ENCODE results near the gene TTYH2. TPM values are rescaled to one million over a fixed set of nuclear protein-coding genes. Genes with fewer than 3 reads are reported as not detected.

The TTYH2 gene
- total and polyA plus RNA-seq, 10 of the 15 experiments (the other 5 are each of a cell fraction or from before 2014, with no cell fraction given) = 0.26 to 25.2 (median 6.6) TPM

- TF ChIP-seq CEBPZ (IDR thresholded peaks at IDR 0.05; ENCODE audit: low read depth, low read length) (no peak), ZBED1 (IDR thresholded peaks at IDR 0.05; ENCODE audit: borderline replicate concordance) (peak; percentile 78), RELA (IDR thresholded peaks at IDR 0.05; ENCODE audit: borderline replicate concordance, partially characterized antibody) (peak; percentile 62), JUNB (IDR thresholded peaks at IDR 0.05) (peak; percentile 65), RCOR1 (conservative IDR thresholded peaks at IDR 0.05; ENCODE audit: low read depth, low read length) (no peak)
These were observed 69.4 kb downstream of the TTYH2 start (continued) for GRCh38 chr17:74282587-74283370.

GRCh38 chr17:74283371-74283673 lies 70.0 kb downstream of the TTYH2 start:
- peaks cover 24% of the 10 kb centered on the region for H3K4me1 ChIP-seq (ENCODE audit: control insufficient read depth, insufficient read depth, low read length)
- H3K79me2 ChIP-seq (ENCODE audit: control insufficient read depth, insufficient read depth, low read length) = no peaks in the 10 kb centered on the region
- H3K36me3 ChIP-seq (ENCODE audit: control insufficient read depth in 2 of 2, insufficient read depth in 2 of 2, low read length in 1 of 2) = no peaks in the 10 kb centered on the region
- FAIRE-seq (no peak), DNase-seq (ENCODE audit: low read depth, low spot score) (no peak), ATAC-seq (no peak)
- intact Hi-C loops (cut with micrococcal nuclease; ENCODE audit: unreplicated experiment) = loop anchor here (5.0 kb wide), 1 partner anchor 71 kb away; the partner anchor contains the start of gene TTYH2
- H3K27ac ChIP-seq (ENCODE audit: control insufficient read depth, insufficient read depth) = no peak overlapping the region; the same call in 1 of the 2 replicates
- no peaks in the 10 kb centered on the region for H4K20me1 ChIP-seq (ENCODE audit: control insufficient read depth, insufficient read depth)
- H3K27me3 ChIP-seq (replicated peaks in 1 of 2; ENCODE audit: control insufficient read depth in 2 of 2, insufficient read depth in 2 of 2, low read length in 1 of 2) = no peaks in the 10 kb centered on the region
- no peak overlapping the region for H3K9ac ChIP-seq (ENCODE audit: control insufficient read depth, insufficient read depth, low read length)
- TSS peak; percentile 50 for BruUV-seq (replicated peaks)
- SMC1A ChIA-PET (ENCODE audit: uncharacterized antibody, unreplicated experiment) = interaction anchor here (1.3 to 10.6 kb wide), 2 partner anchors 9 to 13 kb away, joined by 4 to 101 read pairs; partner anchors contain the start of gene DNAI2
- in situ Hi-C loops (cut with MboI) = loop anchor here (25.0 kb wide), 1 partner anchor 1871 kb away; no protein-coding TSS in a partner anchor
- H2AFZ ChIP-seq (ENCODE audit: control insufficient read depth, low read depth, low read length) = no peak overlapping the region
- no peak overlapping the region for H3K4me3 ChIP-seq
- POLR2A ChIA-PET = interaction anchor here (0.6 to 2.0 kb wide), 3 partner anchors 9 to 209 kb away, joined by 4 to 5 read pairs (median 5); no protein-coding TSS in a partner anchor
- CTCF ChIA-PET = interaction anchor here (0.7 to 6.2 kb wide), 4 partner anchors 14 to 180 kb away, joined by 3 to 160 read pairs (median 8); no protein-coding TSS in a partner anchor
- H3K4me2 ChIP-seq (ENCODE audit: control insufficient read depth, insufficient read depth) = no peak overlapping the region
- H3K9me3 ChIP-seq (replicated peaks; ENCODE audit: control insufficient read depth, insufficient read depth, low read length) = no peaks in the 10 kb centered on the region; the same call in 2 of the 3 replicates
- WGBS (ENCODE audit: insufficient coverage, insufficient replicate concordance, low lambda C conversion rate, missing lambda C conversion rate) = 59% methylated on average over 4 of the region's 4 CpGs
- RAD21 ChIA-PET (ENCODE audit: unreplicated experiment) = interaction anchor here (0.5 to 8.8 kb wide), 4 partner anchors 9 to 72 kb away, joined by 5 to 102 read pairs (median 6); partner anchors contain the start of gene DNAI2
- TF ChIP-seq MEF2A (IDR thresholded peaks at IDR 0.05; ENCODE audit: insufficient read depth, low read depth, low read length) (no peak), BACH1 (IDR thresholded peaks at IDR 0.05; ENCODE audit: borderline replicate concordance) (0 out of 2 replicates have a peak, but pooled peaks have one; percentile 32), ZNF217 (IDR thresholded peaks at IDR 0.05) (peak; percentile 98), POLR2A (IDR thresholded peaks at IDR 0.05; ENCODE audit: low read depth, low read length) (no peak), NKRF (conservative IDR thresholded peaks at IDR 0.05) (peak; percentile 46; the same call in 1 of the 2 replicates), ZNF592 (IDR thresholded peaks at IDR 0.05) (peak; percentile 60; the same call in 1 of the 2 replicates)

Measured in GM12878 (cell line).